ENCODE results near the gene SLC25A23.
"Not testable (repeated sequence)": the region's sequence is repeated elsewhere in the genome, so short reads cannot be mapped to it uniquely, and the experiment has no call there.

SLC25A23 gene

GRCh38 chr19:6412061-6412446 lies 47.5 kb downstream of the SLC25A23 start:
- Histone ChIP-seq H3K27me3 (ENCODE audit: control insufficient read depth, insufficient read depth, low read length) (no peaks in the 10 kb centered on the region), H3K79me2 (no peaks in the 10 kb centered on the region), H3K36me3 (ENCODE audit: control insufficient read depth, insufficient read depth, low read length) (no peaks in the 10 kb centered on the region), H2AFZ (no peak overlapping the region), H3K9ac (no peak overlapping the region), H3K27ac (peak overlapping the region; percentile 83), H3K4me3 (ENCODE audit: low read depth, low read length) (no peak overlapping the region), H3K9me3 (ENCODE audit: control insufficient read depth, low read length) (no peaks in the 10 kb centered on the region), H3K4me2 (ENCODE audit: low read length) (no peak overlapping the region), H3K4me1 (peaks cover 19% of the 10 kb centered on the region)
- TF ChIP-seq CTCF (IDR thresholded peaks at IDR 0.05): no peak

- H3K9ac ChIP-seq: no peak overlapping the region
- H3K4me2 ChIP-seq (ENCODE audit: low read length): no peak overlapping the region
- no peaks in the 10 kb centered on the region for H3K79me2 ChIP-seq
- no peaks in the 10 kb centered on the region for H3K36me3 ChIP-seq (ENCODE audit: control insufficient read depth, insufficient read depth, low read length)
- H3K27me3 ChIP-seq (ENCODE audit: control insufficient read depth, insufficient read depth, low read length): no peaks in the 10 kb centered on the region
- no peak for TF ChIP-seq CTCF (IDR thresholded peaks at IDR 0.05)
- no peak overlapping the region for H3K4me3 ChIP-seq (ENCODE audit: low read depth, low read length)
- H2AFZ ChIP-seq: no peak overlapping the region
- no peaks in the 10 kb centered on the region for H3K9me3 ChIP-seq (ENCODE audit: control insufficient read depth, low read length)
- H3K4me1 ChIP-seq: peaks cover 18% of the 10 kb centered on the region
- no peak overlapping the region for H3K27ac ChIP-seq
These were observed 50.2 kb downstream of the SLC25A23 start for GRCh38 chr19:6409346-6409745.

DNA sequence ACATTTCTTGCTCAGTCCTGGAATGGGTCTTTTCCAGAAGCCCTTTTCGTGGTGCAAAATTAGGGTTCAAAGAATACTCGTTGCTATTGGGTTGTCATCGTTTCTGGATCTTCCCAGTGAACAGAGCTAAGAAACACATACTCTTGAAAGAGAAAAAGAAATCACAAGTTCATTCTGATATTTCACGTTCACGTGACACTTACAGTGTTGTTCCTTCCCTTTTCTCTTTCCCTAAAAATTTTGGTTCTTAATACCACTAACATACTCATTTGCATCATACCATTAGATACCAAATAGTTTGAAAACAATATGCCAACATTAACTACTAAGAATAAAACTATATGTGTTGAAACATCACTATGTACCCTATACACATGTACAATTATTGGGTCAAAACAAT lies 53.2 kb downstream of the SLC25A23 start:
- H3K4me2 ChIP-seq (ENCODE audit: low read length): no peak overlapping the region
- H3K27me3 ChIP-seq (ENCODE audit: control insufficient read depth, insufficient read depth, low read length): no peaks in the 10 kb centered on the region

GRCh38 chr19:6402837-6403608 lies 56.6 kb downstream of the SLC25A23 start:
- Histone ChIP-seq H3K36me3 (ENCODE audit: control insufficient read depth, insufficient read depth, low read length) (no peaks in the 10 kb centered on the region), H3K4me1 (no peaks in the 10 kb centered on the region), H3K27me3 (ENCODE audit: control insufficient read depth, insufficient read depth, low read length) (no peaks in the 10 kb centered on the region), H3K9me3 (ENCODE audit: control insufficient read depth, low read length) (no peaks in the 10 kb centered on the region), H3K9ac (no peak overlapping the region), H3K79me2 (no peaks in the 10 kb centered on the region), H2AFZ (peak overlapping the region; percentile 79), H3K4me2 (ENCODE audit: low read length) (no peak overlapping the region), H3K4me3 (ENCODE audit: low read depth, low read length) (no peak overlapping the region), H3K27ac (no peak overlapping the region)
- TF ChIP-seq CTCF (IDR thresholded peaks at IDR 0.05): no peak

More for the DNA sequence above, 53.2 kb downstream of the SLC25A23 start:
- Histone ChIP-seq H3K9ac (no peak overlapping the region), H2AFZ (no peak overlapping the region), H3K4me1 (no peaks in the 10 kb centered on the region), H3K27ac (no peak overlapping the region), H3K9me3 (ENCODE audit: control insufficient read depth, low read length) (no peaks in the 10 kb centered on the region), H3K4me3 (ENCODE audit: low read depth, low read length) (no peak overlapping the region), H3K79me2 (no peaks in the 10 kb centered on the region), H3K36me3 (ENCODE audit: control insufficient read depth, insufficient read depth, low read length) (no peaks in the 10 kb centered on the region)
- TF ChIP-seq CTCF (IDR thresholded peaks at IDR 0.05): no peak

DNA sequence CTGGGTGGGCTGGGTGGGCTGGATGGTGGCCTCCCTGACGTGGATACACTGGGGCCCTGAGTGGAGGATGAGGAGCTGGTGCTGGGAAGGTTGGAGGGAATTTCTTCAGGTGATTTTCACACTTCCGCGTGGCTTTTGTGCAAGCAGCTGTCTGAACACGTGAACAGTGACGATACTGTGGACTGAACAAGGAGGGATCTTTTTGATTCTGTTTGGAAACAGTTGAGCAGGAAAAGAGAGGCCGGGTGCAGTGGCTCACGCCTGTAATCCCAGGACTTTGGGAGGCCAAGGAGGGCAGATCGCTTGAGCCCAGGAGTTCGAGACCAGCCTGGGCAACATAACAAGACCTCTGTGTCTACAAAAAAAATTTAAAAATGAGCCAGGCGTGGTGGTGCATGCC lies 57.5 kb downstream of the SLC25A23 start:
- no peak overlapping the region for H3K27ac ChIP-seq
- TF ChIP-seq CTCF (IDR thresholded peaks at IDR 0.05): no peak
- no peak overlapping the region for H2AFZ ChIP-seq
- no peaks in the 10 kb centered on the region for H3K4me1 ChIP-seq
- H3K27me3 ChIP-seq (ENCODE audit: control insufficient read depth, insufficient read depth, low read length): no peaks in the 10 kb centered on the region
- H3K9ac ChIP-seq: no peak overlapping the region
- no peaks in the 10 kb centered on the region for H3K79me2 ChIP-seq
- no peaks in the 10 kb centered on the region for H3K36me3 ChIP-seq (ENCODE audit: control insufficient read depth, insufficient read depth, low read length)
- H3K9me3 ChIP-seq (ENCODE audit: control insufficient read depth, low read length): no peaks in the 10 kb centered on the region
- no peak overlapping the region for H3K4me3 ChIP-seq (ENCODE audit: low read depth, low read length)
- H3K4me2 ChIP-seq (ENCODE audit: low read length): no peak overlapping the region

DNA sequence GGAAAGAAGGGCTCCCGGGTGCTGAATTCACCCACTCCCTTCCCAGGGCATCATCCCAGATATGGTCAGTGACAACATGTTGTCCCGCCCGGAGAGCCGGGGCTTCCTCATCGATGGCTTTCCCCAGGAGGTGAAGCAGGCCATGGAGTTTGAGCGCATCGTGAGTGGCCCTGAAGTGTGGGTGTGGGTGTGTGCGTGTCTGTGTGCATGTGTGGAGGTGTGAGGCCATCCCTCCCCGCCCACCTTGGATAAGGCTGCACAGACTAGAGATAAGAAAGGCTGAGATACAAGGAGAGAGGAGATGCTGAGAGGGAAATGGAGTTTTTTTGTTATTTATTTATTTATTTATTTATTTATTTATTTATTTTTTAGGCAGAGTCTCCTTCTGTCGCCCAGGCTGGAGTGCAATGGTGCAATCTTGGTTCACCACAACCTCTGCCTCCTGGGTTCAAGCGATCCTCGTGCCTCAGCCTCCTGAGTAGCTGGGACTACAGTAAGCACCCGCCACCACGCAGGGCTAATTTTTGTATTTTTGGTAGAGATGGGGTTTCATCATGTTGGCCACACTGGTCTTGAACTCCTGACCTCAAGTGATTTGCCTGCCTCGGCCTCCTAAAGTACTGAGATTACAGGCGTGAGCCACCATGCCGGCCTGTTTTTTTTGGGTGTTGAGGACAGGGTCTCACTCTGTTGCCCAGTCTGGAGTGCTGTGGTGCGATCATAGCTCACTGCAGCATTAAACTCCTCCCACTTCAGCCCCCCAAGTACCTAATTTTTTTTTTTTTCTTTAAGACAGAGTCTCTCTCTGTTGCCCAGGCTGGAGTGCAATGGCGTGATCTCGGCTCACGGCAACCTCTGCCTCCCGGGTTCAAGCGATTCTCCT lies 59.3 kb downstream of the SLC25A23 start:
- not testable (repeated sequence) for H3K4me3 ChIP-seq (ENCODE audit: low read depth, low read length); H3K36me3 ChIP-seq (ENCODE audit: control insufficient read depth, insufficient read depth, low read length); H3K9me3 ChIP-seq (ENCODE audit: control insufficient read depth, low read length); H3K27ac ChIP-seq; H3K9ac ChIP-seq; H3K4me2 ChIP-seq (ENCODE audit: low read length); H3K27me3 ChIP-seq (ENCODE audit: control insufficient read depth, insufficient read depth, low read length); H3K79me2 ChIP-seq; H2AFZ ChIP-seq; H3K4me1 ChIP-seq

All from parathyroid adenoma (tissue), 2 donors.